Stimulated activated CD4-positive, alpha-beta T cell treated with anti-CD3 and anti-CD28 coated beads, Interleukin-4, amount 100 ng/mL, for 4 hours (primary cell): ENCODE data around the gene FAM168A.
"Not testable (repeated sequence)": the region's sequence is repeated elsewhere in the genome, so short reads cannot be mapped to it uniquely, and the experiment has no call there.

Experiments used
- DNase-seq, 2 experiments: peaks; one replicate each; pipeline ENCODE4 v3.0.0-alpha.2; 2020

FAM168A gene

DNA sequence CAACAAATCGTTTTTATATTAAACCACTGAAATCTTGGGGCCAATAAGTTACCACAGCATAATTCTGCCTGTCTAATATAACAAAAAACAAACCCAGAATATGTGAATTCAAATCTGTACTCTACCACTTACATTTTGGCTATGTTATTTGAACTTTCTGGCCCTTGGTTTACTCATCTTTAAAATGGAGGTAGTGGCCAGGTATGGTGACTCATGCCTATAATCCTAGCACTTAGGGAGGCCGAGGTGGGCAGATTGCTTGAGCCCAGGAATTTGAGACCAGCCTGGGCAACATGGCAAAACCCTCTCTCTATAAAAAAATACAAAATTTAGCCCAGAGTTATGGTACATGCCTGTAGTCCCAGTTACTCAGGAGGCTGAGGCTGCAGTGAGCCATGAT, 84.2 kb downstream of the FAM168A start:
- DNase-seq = no peak

DNA sequence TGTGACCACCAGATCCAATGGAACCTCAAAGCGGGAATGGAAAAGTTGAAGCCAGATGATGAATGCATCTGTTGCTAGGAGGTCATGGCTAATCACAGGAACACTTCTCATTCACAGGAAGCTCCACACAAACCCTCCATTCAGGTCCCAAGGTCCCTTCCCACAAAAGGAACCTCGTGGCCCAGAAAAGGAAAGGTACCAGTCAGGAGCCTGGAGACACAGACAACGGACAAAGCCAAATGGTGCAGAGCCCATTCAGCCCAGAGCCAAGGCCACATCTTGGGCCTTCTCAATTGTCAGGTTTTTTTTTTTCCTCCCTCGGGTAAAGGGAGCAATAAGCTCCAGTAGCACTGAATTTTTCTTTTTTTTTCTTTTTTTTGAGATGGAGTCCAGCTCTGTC, 87.0 kb downstream of the FAM168A start:
- DNase-seq = no peak

DNA sequence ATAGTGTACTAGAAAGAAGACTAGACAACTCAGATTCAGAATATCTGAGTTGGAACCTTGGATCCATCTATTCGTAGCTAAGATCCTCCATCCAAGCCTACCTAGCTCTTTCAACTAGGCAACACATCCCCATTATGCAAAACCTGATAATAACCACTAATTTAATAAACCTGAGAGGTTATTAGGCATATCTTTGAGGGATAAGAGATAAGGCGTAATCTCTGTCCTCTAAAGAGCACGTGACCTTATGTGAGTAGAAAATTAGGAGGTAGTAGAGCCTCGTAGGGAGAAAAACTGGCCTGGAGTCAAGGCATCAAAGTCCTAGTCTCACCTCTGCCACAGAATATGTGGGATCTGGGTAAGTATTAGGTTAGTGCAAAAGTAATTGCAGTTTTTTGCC, 87.8 kb downstream of the FAM168A start:
- no peak for DNase-seq

DNA sequence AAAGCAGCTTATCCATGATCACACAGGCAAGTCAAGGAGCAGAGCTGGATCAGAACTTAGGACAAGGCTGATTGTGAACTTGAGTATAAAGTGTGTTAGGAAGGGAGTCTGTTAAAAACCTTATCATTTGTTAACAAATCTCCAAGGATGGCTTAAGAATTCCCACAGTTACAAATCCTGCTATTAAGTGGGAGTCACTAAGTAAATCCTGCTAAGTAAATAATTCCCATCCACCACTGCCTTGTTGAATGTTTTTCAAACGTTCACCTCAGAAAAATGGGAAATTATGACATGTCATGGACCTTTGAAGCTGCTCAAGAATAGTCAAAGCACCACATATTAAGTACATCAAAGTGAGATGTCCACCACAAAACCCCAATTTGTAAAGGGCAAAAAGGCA, 88.7 kb downstream of the FAM168A start:
- no peak for DNase-seq

DNA sequence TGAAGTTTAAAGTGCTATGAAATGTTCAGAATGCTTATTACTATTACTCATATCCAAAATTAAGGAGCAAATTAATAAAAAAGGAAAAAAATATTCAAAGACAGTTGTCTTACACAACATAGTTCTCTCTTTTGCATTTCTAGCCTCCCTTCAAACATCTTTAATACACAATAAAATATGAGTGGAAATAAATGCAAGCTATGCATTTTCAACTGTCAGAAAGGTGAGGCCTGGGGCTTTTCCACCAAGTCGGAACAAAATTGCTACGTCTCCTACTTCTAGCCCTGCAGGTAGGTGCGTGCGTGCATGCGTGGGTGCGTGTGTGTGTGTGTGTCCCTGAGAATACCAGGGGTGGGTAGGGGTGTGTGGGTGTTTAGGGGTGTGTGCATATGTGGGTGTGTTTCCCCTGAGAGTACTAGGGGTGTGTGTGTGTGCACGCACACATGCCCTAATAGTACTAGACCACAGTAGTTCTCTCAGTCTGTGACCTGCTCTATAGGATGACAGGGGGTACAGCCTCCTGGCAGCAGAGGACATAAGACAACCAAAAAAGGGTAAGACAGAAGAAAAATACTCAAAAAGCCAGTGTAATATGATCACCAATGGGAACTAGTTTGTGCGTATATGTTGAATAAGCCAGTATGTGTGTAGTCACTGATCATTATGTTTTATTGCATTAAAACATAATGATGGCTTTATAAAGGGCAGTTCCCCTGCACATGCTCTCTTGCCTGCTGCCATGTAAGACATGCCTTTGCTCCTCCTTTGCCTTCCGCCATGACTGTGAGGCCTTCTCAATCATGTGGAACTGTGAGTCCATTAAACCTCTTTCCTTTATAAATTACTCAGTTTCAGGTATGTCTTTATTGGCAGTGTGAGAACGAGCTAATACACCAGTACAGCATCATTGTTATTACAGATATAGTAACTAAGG, 89.4 kb downstream of the FAM168A start:
- no peak for DNase-seq

DNA sequence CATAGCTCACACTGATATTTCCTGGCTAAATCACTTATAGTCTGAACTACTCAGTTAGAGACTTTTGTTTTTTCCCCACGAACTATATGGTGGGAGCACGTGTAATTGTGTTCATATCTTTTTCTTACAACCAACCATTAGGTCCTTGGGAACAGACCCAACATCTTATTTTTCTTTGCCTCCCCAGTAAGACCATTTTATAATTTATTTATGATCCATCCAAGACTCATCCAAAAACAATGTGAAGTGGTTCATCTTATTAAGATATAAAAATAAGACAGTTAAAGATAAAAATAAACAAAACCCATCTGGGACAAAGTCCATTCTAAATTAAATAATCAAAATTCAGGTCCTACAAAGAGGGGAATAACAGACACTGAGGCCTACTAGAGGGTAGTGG, 90.8 kb downstream of the FAM168A start:
- DNase-seq = no peak

DNA sequence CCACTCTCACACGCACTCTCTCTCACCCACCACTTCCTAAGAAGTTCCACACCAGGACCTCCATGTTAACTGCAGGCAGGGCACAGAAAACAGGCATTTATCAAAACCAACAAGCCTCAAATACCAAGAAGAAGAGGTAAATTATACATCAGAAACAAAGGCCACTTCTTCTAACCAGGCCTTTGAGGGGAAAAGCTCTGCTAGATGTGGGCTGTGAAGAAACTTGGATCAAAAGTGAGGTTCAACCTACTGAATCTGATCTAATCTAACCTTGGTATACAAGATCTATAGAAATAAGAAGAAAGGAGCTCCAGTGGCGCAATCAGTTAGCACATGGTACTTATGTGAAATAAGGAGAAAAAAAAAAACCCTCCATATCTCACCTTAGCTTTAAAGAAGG, 91.9 kb downstream of the FAM168A start:
- no peak for DNase-seq

DNA sequence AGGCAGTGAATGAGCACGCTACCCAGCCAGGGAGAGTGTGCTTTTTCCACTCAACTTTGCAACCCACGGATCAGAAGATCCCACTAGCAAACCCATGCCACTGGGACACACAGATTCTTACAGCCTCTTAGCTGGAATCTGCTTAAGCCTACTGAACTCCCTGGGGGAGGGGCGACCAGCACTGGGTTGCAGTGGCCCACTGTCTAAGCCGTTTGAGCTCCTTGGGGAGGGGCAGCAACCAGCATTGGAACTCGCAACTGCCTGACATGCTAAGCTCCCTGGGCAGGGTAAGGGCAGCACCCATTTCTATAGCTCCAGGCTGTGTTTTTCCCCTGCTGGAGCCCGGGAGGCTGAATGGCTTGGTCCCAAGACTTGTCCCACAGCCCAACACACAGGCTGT, 99.6 kb downstream of the FAM168A start:
- no peak for DNase-seq

DNA sequence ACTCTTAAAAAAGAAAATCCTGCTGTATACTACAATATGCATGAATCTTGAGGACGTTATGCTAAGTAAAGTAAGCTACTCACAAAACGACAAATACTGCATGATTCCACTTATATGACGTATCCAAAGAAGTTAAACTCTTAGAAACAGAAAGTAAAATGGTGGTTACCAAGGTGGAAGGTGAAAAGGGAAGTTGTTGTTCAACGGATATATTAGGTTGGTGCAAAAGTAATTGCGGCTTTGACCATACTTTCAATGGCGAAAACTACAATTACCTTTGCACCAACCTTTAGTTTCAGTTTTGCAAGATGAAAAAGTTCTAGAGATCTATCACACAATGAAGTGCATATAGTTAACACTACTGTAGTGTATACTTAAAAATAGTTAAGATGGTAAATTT, 101.8 kb downstream of the FAM168A start:
- DNase-seq = no peak

DNA sequence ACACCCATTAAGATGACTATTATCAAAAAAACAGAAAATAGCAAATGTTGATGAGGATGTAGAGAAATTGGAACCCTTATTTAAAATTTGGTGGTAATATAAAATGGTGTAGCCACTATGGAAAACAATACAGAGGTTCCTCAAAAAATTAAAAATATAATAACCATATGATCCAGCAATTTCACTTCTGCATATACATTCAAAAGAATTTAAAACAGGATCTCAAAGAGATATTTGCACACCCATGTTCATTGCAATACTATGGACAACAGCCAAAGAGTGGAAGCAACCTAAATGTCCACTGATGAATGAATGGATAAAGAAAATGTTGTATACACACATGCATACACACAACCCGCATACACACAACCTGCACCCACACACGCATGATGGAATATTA, 102.2 kb downstream of the FAM168A start:
- no peak for DNase-seq

DNA sequence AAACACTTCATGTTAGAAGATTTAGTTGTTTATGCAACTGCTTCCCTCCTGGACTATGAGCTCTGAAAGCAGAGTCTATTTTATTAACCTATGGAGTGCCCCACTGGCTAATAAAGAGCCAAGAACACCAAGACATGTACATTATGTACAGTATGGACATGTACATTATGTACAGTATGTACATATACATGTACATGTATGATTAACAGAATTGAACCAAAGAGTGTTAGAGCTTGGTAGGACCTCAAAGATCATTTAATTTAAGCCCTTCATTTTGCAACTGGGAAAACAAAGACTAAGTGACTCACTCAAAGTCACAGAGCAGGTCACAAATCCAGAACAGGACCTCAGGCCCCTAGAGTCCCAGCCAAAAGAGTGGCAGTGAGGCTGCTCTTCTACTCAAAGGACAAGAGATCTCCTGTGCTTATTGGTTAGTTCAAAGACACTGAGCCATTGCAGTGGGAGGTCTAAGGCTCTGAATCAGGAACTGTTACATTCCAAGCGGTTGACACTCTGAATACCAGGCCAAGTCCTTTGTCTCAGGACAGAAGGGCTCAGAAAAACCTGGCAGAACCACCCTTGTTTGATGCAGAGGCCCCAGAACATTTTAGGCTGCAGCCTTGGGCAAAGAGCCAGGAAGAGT, 103.8 kb downstream of the FAM168A start:
- DNase-seq = no peak

DNA sequence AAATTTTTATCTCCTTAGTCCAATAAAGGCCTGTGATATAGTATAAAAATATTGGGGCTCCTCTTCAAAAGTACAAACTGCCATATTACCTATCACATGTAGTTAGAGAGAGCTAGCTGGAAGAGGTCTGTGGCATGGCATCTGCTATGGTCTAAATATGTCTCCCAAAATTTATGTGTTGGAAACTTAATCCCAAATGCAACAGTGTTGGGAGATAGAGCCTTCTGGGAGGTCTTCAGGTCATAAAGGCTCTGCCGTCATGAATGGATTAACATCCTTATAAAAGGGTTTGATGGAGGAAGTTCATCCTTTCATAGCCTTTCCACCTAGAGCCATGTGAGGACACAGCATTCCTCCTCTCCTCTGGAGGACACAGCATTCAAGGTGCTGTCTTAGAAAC, 116.3 kb downstream of the FAM168A start:
- DNase-seq = no peak

DNA sequence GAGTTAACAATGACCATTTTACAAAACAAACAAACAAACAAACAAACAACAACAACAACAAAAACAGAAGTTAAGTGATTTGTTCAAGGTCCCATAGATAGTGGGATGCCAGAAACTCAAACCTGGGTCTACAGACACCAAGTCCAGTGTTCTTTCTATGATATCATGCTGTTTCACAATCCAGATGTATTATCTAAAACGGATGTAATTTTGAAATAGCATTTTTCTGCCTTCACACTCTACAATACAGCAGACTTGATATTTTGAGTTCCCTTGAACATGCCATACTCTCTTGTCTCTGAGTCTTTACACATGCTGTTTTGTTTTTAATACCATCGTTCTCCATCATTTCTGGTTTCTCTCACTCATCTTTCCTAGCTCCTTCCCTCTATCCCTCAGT, 117.2 kb downstream of the FAM168A start:
- no peak for DNase-seq

DNA sequence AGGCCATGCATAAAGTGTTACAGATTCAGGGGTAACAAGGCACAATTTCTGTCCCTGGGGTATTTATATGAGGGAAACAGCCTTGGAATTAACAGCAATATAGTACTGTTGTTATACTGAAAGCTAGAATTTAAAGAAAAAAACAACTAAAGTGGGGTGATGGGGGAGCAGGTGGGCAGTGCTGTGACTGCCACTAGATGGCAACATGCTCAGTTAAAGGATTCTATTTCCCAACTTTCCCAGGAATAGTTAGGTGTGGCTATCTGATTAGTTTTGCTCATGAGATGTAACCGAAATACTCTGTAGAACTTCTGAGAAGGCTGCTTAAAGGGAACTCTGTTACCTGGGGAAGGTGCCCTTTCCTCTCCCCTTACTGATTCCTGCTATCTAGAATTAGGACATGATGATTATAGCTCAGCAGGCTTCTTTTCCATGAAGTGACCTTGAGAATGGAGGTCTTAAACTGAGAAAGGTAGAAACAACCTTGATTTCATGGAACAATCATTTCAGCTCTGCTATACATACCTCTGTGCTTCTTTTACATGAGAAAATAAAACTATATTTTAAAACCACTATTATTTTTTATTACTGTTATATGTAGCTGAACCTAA, 119.1 kb downstream of the FAM168A start:
- DNase-seq = no peak

DNA sequence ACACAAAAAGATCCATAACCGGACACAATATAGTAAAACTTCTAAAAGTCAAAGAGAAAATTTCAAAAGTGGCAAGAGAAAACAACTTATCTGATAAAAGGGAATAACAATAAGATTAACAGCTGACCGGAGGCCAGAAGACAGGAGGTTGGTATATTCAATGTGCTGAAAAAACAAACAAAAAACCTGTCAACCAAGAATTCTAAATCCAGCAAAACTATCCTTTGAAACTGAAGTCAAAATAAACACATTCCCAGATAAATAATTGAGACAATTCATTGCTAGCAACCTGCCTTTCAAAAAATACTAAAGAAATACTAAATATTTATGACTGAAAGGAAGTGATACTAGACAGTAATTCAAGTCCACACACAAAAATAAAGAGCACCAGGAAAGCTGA, 120.4 kb downstream of the FAM168A start:
- DNase-seq = no peak

DNA sequence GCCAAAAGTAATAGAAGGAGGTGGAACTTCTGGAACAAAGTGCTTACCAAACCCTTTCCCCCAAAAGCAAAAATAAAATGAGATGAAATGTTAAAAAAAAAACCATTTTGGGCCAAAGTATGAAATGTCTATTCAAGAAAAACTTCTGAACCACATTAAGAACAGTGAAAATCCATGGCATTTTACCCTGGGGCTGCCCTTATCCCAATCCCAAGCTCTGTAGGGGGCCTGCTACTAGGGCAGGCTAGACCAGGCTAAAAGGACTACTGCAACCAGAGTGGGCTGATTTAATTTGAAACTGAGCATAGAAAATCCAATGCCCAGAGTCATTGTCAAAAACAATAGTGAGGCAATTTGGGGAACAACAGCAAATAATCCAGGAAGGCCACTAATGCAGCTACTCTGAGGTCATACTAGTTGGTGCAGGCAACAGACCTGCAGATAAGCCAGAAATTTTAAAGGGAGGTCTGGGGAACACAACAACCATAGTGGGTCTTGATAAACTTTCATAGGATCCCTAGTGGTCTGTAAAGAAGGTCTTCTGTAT, 122.3 kb downstream of the FAM168A start:
- DNase-seq = no peak

DNA sequence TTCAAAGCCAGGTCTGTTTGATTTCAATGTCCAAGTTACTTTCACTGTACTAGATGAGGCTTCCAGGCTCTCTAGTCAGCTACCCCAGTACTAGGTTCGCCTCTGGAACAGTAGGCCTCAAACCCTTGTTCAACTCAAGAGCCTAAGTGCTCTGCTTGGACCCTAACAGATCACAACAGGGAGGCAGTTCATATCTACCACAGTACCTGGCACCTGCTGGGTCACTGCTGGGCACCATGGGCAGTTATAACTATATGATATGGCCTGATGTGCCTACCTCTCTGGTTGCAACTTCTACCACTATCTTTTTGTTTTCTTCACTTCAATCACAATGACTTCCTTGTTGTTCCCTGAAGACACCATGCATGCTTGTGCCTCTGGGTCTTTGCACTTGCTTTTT, 124.7 kb downstream of the FAM168A start:
- no peak for DNase-seq

DNA sequence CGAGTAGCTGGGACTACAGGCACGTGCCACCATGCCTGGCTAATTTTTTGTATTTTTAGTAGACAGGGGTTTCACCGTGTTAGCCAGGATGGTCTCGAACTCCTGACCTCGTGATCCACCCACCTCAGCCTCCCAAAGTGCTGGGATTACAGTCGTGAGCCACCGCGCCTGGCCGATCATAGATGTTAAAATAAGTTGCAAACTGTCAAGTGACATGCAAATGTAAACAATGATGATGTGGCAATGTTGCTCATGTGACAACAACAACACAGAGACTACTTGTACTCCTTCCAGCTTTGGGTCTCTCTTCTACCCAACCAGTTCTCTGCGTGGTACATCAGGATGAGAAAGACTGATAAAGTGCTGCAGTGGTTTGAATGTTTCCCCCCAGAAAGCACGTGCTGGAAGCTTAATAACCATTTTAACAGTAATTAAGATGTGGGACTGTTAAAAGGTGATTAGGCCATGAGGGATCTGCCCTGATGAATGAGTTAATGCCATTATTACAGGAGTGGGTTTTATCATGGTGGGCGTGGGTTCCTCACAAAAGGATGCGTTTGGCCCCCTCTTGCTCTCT, 127.8 kb downstream of the FAM168A start:
- DNase-seq = not testable (repeated sequence)

DNA sequence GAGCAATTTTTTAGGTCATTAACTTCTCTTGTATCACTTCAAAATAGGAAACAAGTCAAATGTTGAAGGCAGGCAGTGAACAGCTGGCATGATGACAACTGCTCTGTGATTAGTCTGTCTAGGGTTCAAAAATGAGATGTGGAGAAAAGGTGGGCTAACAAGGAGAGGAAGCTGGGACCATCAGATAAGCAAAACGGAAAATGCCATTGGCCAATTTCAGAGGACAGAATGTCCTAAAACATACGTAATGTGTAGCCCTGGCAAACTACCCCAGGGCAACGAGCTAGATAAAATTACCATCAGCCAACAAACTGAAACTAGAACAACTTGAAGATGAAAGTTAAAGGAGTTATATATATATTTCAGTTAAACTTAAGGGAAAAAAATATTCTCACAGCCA, 128.5 kb downstream of the FAM168A start:
- no peak for DNase-seq

DNA sequence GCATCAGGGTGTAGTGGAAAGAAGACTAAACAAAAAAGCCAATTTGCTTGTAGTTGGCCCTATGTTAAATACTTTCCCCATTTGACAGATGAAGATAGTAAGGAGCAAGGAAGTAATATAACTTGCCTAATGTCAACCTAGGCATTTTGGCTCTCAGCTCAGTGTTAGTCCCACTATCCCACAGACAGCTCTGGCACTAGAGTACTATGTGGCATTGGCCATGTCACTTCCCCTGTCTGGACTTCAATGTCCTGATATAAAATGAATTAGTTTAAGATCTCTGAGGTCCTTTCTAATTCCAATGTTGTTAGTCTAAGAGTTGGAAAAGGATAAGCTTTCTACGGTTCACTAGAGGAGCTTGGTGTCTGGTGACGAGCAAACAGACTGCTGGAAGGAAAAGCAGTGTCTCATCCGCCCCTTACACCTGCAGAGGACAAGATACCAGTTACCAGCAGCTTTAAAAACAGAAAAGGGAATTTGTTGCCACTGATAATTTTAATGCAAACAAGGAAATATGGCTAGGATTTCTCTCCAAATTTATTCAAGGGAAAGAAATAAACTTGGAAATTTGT, 129.2 kb downstream of the FAM168A start:
- no peak for DNase-seq

DNA sequence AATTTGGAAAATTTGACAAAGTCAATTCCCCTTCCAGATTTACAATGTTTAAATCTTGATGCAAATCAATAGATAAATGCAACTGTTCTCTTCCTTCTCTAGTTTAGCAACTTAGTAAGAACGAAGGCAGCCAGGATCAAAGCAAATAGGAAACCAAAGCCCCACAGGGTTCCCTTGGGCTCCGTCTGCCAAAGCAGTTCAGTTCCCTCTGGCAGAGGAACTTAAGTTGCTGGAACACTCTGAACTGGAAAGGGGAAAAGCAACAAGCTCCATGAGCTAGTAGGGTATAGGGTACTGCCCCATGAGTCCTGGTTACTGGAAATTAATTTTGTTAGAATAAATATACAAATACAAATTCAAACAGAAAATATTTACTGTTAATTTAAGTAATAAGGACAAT, 130.4 kb downstream of the FAM168A start:
- DNase-seq = no peak

DNA sequence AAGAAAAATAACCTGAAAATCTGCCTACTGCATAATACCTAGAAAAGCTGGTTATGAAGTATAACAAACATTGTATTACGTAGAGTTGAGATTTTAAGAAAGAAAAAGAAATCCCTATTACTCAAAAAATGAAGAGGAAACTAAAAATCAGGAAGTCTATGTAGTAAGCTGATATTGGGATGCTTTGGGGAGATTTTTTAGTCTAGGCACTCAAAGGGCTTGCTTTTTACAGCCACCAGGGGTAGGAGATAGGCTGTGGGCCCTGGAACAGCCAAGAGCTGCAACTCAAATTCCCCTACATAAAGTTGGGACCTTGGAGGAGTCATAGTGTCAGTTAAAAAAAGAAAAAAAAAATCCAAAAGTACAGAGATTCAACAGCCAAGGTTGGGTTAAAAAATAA, 131.3 kb downstream of the FAM168A start:
- DNase-seq = no peak

DNA sequence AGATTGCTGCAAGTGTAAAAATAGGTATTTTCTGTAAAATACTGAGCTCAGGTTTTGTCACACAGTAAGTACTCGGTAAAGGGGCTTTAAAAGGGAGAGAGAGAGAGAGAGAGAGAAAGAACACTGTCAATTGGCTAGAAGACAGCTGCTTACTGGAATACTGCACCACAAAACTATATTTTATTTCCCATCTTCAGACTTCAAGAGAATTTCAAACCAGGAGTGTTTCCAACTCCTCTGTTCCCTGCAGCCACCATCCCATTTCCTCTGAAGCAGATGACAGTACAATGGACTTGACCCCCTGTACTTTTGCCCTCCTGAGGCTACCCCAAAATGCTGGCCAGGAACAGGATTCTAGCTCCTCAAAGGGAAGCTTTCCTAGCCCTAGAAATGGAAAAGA, 132.0 kb downstream of the FAM168A start:
- no peak for DNase-seq
